Measurements from ENCODE around the gene ECEL1. TPM values are rescaled to one million over a fixed set of nuclear protein-coding genes. Genes with fewer than 3 reads are reported as not detected.

The ECEL1 gene
- total RNA-seq, 1 donor: not detected

DNA sequence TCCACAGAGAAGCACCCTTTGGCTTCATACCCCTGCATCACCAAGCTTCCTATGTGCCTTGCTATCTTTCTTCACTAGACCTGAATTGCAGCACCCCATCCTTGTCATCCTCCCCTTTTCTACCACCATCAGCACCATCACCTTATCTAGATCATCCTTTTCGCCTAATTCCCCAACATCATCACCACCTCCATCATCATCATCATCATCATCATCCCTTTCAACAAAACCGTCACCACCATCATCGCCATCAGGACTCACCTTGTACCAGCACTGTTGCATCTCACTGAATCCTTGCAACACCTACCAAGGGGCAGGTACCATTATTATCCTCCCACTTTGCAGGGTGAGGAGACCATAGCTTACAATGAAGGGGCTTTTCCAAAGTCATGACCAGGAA lies 10.8 kb upstream of the ECEL1 start:
- TF ChIP-seq, protein P1, sequence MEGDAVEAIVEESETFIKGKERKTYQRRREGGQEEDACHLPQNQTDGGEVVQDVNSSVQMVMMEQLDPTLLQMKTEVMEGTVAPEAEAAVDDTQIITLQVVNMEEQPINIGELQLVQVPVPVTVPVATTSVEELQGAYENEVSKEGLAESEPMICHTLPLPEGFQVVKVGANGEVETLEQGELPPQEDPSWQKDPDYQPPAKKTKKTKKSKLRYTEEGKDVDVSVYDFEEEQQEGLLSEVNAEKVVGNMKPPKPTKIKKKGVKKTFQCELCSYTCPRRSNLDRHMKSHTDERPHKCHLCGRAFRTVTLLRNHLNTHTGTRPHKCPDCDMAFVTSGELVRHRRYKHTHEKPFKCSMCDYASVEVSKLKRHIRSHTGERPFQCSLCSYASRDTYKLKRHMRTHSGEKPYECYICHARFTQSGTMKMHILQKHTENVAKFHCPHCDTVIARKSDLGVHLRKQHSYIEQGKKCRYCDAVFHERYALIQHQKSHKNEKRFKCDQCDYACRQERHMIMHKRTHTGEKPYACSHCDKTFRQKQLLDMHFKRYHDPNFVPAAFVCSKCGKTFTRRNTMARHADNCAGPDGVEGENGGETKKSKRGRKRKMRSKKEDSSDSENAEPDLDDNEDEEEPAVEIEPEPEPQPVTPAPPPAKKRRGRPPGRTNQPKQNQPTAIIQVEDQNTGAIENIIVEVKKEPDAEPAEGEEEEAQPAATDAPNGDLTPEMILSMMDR (IDR thresholded peaks at IDR 0.05; ENCODE audit: insufficient read depth, low read length): no peak

DNA sequence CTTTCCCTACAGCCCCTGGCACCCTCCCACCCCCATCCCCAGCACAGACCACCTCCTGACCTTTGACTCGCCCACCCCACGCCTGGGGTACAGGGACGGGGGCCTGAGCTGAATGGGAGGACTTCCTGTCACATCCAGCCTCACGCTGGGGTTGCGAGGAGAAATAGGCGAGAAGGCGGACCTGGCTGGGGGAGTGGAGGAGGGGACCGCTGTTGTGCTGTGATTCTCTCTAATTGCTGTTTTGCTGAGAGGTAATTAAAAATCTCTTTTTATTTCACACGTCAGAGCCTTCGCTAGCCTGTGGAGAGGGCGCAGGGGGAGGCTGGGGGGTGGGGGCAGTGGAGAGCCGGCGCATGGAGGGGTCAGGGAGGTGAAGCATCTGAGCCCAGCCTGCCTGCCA lies 9.7 kb upstream of the ECEL1 start:
- TF ChIP-seq, protein P1 (IDR thresholded peaks at IDR 0.05; ENCODE audit: insufficient read depth, low read length): no peak
- no peak for DNase-seq (ENCODE audit: low read depth)
- H3K4me3 ChIP-seq (ENCODE audit: low read depth, low read length): no peak overlapping the region

More for the DNA sequence above, 10.8 kb upstream of the ECEL1 start:
- H3K4me3 ChIP-seq (ENCODE audit: low read depth, low read length): no peak overlapping the region
- no peak for DNase-seq (ENCODE audit: low read depth)

DNA sequence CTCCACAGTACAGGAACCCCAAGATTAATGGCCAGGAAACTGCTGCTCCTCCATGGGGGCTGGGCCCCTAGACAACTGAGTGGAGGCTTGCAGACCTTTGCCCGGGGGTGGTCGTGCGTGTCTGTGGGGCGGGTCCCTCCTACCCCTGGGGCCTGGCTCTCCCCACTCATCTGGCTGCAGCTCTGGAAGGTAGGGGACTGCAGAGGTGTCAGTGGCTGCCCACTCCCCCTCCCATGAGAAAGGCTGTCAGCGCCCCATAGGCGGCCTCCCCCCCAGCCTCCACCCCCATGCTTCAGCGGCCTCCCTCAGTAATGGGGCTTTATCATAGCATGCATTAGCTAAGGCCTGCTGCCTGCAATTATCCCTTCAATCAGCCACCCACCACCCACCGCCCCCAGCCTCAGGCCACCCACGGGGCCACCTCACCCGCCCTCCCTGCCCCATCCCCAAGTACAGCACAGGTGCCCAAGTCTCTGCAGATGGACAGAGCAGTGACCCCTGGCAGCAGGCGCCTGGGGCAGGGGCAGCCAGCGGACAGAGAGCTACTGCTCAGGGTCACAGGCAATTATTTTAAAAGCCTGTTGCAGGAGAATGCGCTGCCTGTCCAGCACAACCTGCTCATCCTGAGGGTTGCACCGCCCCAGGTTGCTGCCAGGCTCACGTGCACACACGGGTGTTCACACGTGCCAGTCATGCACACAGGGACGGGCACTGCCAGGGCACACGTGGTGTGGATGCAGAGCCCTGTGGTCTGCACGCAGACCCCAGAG lies 9.1 kb upstream of the ECEL1 start:
- no peak for DNase-seq (ENCODE audit: low read depth)
- no peak overlapping the region for H3K4me3 ChIP-seq (ENCODE audit: low read depth, low read length)
- TF ChIP-seq, protein P1 (IDR thresholded peaks at IDR 0.05; ENCODE audit: insufficient read depth, low read length): no peak

DNA sequence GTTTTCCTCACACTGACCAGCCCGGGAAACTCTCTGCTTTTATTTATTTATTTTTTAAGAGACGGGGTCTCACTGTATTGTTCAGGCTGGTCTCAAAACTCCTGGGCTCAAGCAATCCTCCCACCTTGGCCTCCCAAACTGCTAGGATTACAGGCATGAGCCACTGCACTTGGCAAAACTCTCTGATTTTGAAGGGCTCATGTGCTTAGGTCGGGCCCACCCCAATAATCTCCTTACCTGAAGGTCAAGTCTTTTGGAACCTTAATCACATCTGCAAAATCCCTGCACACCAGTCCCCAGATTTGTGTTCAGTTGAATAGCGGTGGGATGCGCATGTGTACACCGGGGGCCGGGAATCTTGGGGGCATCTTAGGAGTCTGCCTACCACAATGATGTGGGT lies 7.7 kb upstream of the ECEL1 start:
- TF ChIP-seq, protein P1 (IDR thresholded peaks at IDR 0.05; ENCODE audit: insufficient read depth, low read length): no peak
- no peak for DNase-seq (ENCODE audit: low read depth)
- H3K4me3 ChIP-seq (ENCODE audit: low read depth, low read length): no peak overlapping the region

DNA sequence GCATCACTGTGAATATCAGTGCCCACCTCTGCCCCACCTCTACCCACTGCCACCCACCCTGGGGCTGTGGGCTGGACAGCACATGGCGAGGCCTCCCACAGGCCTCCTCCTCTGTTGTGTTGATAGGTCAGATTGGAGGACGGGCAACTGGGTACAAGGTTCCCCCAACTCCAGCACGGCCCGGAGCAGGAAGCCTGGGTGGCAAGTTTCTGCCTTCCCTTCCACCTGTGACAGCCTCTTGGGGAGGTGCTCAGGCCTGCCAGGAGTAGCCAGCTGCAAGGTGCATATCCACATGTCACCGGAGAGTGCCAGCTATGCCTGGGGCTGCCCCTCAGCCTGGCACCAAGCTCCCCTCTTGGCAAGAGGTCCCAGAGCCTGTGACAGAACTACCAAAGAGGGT lies 6.9 kb upstream of the ECEL1 start:
- DNase-seq (ENCODE audit: low read depth): no peak
- H3K4me3 ChIP-seq (ENCODE audit: low read depth, low read length): no peak overlapping the region
- TF ChIP-seq, protein P1 (IDR thresholded peaks at IDR 0.05; ENCODE audit: insufficient read depth, low read length): no peak

DNA sequence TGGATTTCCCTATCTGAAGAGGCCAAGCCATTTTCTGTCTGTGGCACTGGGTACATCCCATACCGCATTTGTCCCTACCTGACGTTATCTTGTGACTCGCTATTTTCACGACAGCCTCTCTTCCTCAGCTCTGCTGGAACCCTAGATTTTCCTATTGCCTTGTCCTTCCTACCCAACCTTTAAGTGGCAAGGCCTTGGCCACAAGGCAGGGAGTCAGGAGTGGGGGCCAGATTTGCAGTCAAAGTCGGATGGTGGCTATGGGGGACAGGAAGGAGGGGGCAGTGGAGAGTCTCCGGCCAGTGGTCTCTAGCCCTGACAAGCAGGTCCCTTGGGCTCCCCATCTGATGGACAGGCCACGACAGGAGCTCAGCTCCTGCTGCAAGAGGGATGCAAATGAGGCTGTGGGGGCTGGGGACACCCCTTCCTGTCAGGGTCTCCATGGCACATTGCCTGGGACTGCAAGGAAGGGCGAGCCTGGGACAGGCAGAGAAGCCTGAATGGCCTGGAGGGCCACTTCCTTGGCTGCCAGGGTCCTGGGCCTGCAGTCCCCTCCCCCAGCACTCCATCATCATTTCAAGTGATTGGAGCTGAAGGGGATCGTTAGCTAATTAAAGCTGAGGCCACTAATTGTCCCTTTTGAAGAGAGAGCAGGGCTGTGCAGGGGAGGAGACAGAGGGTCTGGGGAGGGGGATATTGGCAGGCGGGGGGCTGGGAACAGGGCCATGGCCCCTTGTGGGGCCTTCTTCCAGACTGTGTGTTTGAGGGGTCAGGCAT lies 6.3 kb upstream of the ECEL1 start:
- H3K4me3 ChIP-seq (ENCODE audit: low read depth, low read length): no peak overlapping the region
- DNase-seq (ENCODE audit: low read depth): no peak
- TF ChIP-seq, protein P1 (IDR thresholded peaks at IDR 0.05; ENCODE audit: insufficient read depth, low read length): no peak

Measured in fibroblast of the aortic adventitia (primary cell).